Choroid plexus epithelial cell (primary cell): ENCODE measurements around the gene ZNF593OS.

Source experiments
- DNase-seq: peaks from one replicate; pipeline ENCODE4 v3.0.0-alpha.2; 2010; ENCODE audit warnings: low read depth
- H3K4me3 ChIP-seq: 2 replicates; pipeline ENCODE4 v1.5.1; 2011; ENCODE audit warnings: low read depth, mild to moderate bottlenecking, control low read depth, low read length, moderate library complexity
- TF ChIP-seq, protein P1 (sequence below): conservative IDR thresholded peaks from 2 replicates; pipeline ENCODE4 v1.5.1; 2011; ENCODE audit warnings: low read depth, mild to moderate bottlenecking, control low read depth, inconsistent platforms, low read length, moderate library complexity

ZNF593OS gene

GRCh38 chr1:26145960-26146294, 25.7 kb downstream of the ZNF593OS start:
- no peak overlapping the region for H3K4me3 ChIP-seq
- no peak for DNase-seq
- TF ChIP-seq, protein P1, sequence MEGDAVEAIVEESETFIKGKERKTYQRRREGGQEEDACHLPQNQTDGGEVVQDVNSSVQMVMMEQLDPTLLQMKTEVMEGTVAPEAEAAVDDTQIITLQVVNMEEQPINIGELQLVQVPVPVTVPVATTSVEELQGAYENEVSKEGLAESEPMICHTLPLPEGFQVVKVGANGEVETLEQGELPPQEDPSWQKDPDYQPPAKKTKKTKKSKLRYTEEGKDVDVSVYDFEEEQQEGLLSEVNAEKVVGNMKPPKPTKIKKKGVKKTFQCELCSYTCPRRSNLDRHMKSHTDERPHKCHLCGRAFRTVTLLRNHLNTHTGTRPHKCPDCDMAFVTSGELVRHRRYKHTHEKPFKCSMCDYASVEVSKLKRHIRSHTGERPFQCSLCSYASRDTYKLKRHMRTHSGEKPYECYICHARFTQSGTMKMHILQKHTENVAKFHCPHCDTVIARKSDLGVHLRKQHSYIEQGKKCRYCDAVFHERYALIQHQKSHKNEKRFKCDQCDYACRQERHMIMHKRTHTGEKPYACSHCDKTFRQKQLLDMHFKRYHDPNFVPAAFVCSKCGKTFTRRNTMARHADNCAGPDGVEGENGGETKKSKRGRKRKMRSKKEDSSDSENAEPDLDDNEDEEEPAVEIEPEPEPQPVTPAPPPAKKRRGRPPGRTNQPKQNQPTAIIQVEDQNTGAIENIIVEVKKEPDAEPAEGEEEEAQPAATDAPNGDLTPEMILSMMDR = no peak

GRCh38 chr1:26145041-26145959, 26.3 kb downstream of the ZNF593OS start:
- no peak overlapping the region for H3K4me3 ChIP-seq
- DNase-seq = peak; percentile 92
- TF ChIP-seq, protein P1 = peak; percentile 85

DNA sequence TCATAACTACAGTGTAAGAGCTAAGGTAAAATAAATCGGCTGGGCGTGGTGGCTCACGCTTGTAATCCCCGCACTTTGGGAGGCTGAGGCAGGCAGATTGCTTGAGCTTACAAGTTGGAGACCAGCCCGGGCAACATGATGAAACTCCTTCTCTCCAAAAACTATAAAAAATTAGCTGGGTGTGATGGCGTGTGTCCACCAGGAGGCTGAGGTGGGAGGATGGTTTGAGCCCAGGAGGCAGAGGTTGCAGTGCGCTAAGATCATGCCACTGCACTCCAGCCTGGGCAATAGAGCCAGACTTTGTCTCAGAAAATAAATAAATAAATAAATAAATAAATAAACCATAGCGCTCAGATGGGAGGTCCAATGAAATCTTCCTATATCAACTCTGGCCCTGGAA, 29.5 kb downstream of the ZNF593OS start:
- DNase-seq = no peak
- H3K4me3 ChIP-seq = no peak overlapping the region
- TF ChIP-seq, protein P1 = no peak

DNA sequence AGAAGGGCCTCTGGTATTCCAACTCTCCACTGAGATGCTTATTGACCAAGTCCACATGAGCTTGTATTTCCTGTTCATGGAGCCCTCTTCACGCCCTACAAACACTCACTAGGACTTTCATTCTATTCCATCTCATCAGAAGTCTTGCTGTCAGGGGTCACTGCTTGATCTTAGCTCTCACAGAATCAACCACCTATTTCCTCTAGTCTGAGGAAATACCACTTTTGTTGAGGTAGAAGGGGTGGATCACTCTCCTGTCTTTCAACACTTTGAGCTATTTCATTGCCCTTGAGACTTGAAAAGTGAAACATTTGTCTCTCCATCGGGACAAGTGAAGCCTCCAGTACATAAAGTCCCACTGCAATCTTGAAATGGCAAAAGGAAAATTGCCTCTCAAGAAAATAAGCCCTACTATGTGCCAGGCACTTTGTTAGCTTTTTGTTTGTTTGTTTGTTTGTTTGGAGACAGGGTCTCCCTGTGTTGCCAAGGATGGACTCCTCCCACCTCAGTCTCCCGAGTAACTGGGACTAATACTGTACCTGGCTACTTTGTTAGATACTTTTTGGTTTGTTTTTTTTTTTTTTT, 32.6 kb downstream of the ZNF593OS start:
- H3K4me3 ChIP-seq = no peak overlapping the region
- DNase-seq = no peak
- TF ChIP-seq, protein P1 = no peak

DNA sequence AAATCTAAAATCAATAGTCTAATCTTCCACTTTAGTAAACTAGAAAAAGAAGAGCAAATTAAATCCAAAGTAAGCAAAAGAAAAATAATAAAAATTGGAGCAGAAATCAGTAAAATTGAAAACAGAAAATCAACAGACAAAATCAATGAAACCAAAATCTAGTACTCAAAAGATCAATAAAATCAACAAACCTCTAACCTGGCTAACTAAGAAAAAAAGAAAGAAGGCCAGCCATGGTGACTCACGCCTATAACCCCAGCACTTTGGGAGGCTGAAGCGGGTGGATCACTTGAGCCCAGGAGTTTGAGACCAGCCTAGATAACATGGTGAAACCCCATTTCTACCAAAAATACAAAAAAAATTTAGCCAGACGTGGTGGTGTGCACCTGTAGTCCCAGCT, 37.2 kb downstream of the ZNF593OS start:
- no peak overlapping the region for H3K4me3 ChIP-seq
- TF ChIP-seq, protein P1 = no peak
- no peak for DNase-seq

GRCh38 chr1:26132834-26133167, 38.8 kb downstream of the ZNF593OS start:
- TF ChIP-seq, protein P1 = no peak
- no peak for DNase-seq

More at GRCh38 chr1:26132834-26133167, 38.8 kb downstream of the ZNF593OS start:
- no peak overlapping the region for H3K4me3 ChIP-seq
